HCT116 (cell line): ENCODE data around the gene EYA2.

Experiments used
- POLR2A ChIP-seq: IDR thresholded peaks from 2 replicates; pipeline ENCODE4 v1.7.0; 2011; ENCODE audit warnings: borderline replicate concordance; ENCODE audit not compliant: insufficient read depth, insufficient read length; ENCODE audit errors: extremely low read depth
- POLR2AphosphoS5 ChIP-seq: IDR thresholded peaks from 2 replicates; pipeline ENCODE4 v1.6.1; 2011; ENCODE audit warnings: mild to moderate bottlenecking, low read depth, low read length, moderate library complexity

GRCh38 chr20:47224300-47224791 lies 329.7 kb downstream of the EYA2 start:
- TF ChIP-seq POLR2A, result no peak
- no peak for TF ChIP-seq POLR2AphosphoS5
